Measurements from ENCODE around the gene ADGRV1.

The ADGRV1 gene

GRCh38 chr5:90759119-90759518 lies 200.5 kb downstream of the ADGRV1 start:
- TF ChIP-seq TEAD4 (IDR thresholded peaks at IDR 0.05) (no peak), ZBTB7A (IDR thresholded peaks at IDR 0.05; ENCODE audit: low read depth) (no peak), NFIC (IDR thresholded peaks at IDR 0.05) (no peak), CREB1 (IDR thresholded peaks at IDR 0.05; ENCODE audit: low read depth) (no peak), EGR1 (IDR thresholded peaks at IDR 0.05) (no peak), RAD21 (IDR thresholded peaks at IDR 0.05; ENCODE audit: low read depth) (no peak), MAX (IDR thresholded peaks at IDR 0.05) (no peak)

DNA sequence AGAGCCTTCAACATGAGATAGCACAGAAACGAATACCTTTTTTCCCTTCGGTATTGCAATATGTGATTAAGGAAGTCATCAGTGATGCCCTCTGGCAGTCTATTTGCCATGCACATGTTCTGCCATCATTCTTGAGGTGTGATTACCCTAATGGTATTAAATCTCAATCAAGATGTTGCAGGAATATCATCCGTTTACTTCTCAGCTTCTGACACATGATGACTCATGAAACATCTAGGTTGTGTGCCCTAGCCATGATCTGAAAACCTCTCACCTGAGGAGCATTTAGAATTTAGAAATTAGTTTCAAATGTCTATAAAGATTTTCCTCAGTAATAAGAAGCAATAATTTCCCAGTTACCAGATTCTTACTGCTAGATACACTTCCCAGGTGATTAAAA lies 209.1 kb downstream of the ADGRV1 start:
- TF ChIP-seq REST (IDR thresholded peaks at IDR 0.05; ENCODE audit: low read depth): no peak
- no peak for TF ChIP-seq FOXM1 (IDR thresholded peaks at IDR 0.05; ENCODE audit: borderline replicate concordance, low read depth)
- TF ChIP-seq RAD21 (IDR thresholded peaks at IDR 0.05; ENCODE audit: low read depth): no peak
- TF ChIP-seq NFIC (IDR thresholded peaks at IDR 0.05): no peak
- TF ChIP-seq ZBTB7A (IDR thresholded peaks at IDR 0.05; ENCODE audit: low read depth): no peak
- no peak for TF ChIP-seq CREB1 (IDR thresholded peaks at IDR 0.05; ENCODE audit: low read depth)
- TF ChIP-seq EP300 (IDR thresholded peaks at IDR 0.05; ENCODE audit: borderline replicate concordance): no peak
- no peak for TF ChIP-seq MAX (IDR thresholded peaks at IDR 0.05)
- no peak for TF ChIP-seq TAF1 (IDR thresholded peaks at IDR 0.05; ENCODE audit: low read depth)
- no peak for TF ChIP-seq CEBPB (IDR thresholded peaks at IDR 0.05)
- TF ChIP-seq TEAD4 (IDR thresholded peaks at IDR 0.05): no peak
- TF ChIP-seq TCF12 (IDR thresholded peaks at IDR 0.05; ENCODE audit: low read depth): no peak

DNA sequence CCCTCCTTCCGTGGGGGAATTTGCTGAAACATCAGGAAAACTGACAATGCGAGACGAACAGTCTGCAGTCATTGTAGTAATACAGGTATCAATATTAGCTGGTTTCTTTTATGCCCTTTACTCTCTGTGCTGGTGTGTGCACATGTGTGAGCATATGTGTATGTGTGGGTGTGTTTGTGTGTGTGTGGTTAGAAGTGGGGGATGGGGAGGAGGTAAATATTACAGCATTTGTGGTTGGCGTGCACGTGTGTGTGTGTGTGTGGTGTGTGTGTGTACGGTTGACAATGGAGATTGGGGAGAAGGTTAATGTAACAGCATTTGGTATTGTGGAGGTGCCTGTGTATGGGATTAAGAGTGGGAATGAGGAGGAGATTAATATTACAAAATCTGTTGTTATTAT lies 219.4 kb downstream of the ADGRV1 start:
- TF ChIP-seq EGR1 (IDR thresholded peaks at IDR 0.05) (no peak), CREB1 (IDR thresholded peaks at IDR 0.05; ENCODE audit: low read depth) (no peak), YY1 (IDR thresholded peaks at IDR 0.05; ENCODE audit: low read depth) (no peak), FOXM1 (IDR thresholded peaks at IDR 0.05; ENCODE audit: borderline replicate concordance, low read depth) (no peak), TAF1 (IDR thresholded peaks at IDR 0.05; ENCODE audit: low read depth) (no peak), EP300 (IDR thresholded peaks at IDR 0.05; ENCODE audit: borderline replicate concordance) (no peak), TEAD4 (IDR thresholded peaks at IDR 0.05) (no peak), USF1 (IDR thresholded peaks at IDR 0.05) (no peak), REST (IDR thresholded peaks at IDR 0.05; ENCODE audit: low read depth) (no peak), ZBTB7A (IDR thresholded peaks at IDR 0.05; ENCODE audit: low read depth) (no peak), CEBPB (IDR thresholded peaks at IDR 0.05) (no peak)

DNA sequence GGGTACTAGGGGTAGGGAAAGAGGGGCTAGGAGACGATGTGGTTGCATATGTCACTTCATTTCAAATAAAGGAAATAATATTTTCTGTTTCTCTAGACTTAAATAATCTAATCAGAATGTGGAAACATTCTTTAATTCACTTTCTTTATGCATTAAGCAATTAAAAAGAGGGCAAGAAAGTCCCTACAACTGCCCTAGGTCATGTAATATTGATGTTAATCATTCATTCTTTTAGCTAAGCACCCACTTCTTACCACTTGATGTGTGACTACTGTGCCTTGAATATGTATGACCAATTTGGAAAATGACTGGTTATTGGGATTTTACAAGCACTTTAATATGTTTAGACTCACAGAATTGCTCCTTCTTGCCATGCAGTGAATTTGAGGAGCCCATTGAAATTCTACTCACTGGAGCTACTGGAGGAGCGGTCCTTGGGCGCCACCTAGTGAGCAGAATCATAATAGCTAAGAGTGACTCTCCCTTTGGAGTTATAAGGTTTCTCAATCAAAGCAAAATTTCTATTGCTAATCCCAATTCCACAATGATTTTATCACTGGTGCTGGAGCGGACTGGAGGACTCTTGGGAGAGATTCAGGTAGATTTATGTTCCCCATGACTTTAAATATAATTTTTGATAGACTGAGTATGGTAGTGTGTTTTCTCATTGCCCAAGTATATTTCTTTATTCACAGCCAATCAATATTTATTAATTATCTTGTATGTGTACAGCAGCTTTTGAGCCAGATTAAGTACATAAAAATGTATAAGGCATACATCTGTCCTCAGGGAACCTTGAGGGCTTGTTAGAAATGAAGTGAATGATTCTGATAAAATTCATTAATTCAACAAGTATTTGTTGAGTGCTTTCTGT lies 225.1 kb downstream of the ADGRV1 start:
- TF ChIP-seq ZBTB7A (IDR thresholded peaks at IDR 0.05; ENCODE audit: low read depth): no peak
- TF ChIP-seq RAD21 (IDR thresholded peaks at IDR 0.05; ENCODE audit: low read depth): peak; percentile 91

DNA sequence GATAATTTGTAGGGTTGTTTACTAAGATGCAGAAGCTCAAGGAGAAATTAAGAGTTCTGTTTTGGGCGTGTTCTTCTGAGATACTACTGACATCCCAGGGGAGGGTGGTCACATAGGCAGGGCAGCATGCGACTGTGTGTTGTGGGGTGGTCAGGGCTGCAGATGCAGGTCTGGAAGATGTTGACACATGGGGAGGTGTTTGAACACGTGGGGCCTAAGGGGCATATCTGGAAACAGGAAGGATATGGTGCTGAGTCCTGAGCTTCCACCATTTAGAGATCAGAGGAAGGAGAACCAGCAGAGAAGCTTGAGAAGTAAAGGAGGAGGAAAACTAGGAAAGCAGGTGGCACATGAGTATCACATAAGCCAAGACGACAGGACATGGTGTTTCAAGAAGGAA lies 228.2 kb downstream of the ADGRV1 start:
- TF ChIP-seq ZBTB7A (IDR thresholded peaks at IDR 0.05; ENCODE audit: low read depth) (no peak), EGR1 (IDR thresholded peaks at IDR 0.05) (no peak), EP300 (IDR thresholded peaks at IDR 0.05; ENCODE audit: borderline replicate concordance) (no peak), MAX (IDR thresholded peaks at IDR 0.05) (no peak), CEBPB (IDR thresholded peaks at IDR 0.05) (no peak), TAF1 (IDR thresholded peaks at IDR 0.05; ENCODE audit: low read depth) (no peak), TCF12 (IDR thresholded peaks at IDR 0.05; ENCODE audit: low read depth) (no peak), FOXM1 (IDR thresholded peaks at IDR 0.05; ENCODE audit: borderline replicate concordance, low read depth) (no peak), USF1 (IDR thresholded peaks at IDR 0.05) (no peak), NFIC (IDR thresholded peaks at IDR 0.05) (no peak), REST (IDR thresholded peaks at IDR 0.05; ENCODE audit: low read depth) (no peak)
